ENCODE data around the gene SPSB4. TPM values are rescaled to one million over a fixed set of nuclear protein-coding genes. Genes with fewer than 3 reads are reported as not detected.

SPSB4 gene
- total and polyA plus RNA-seq, 4 donors, result 0.19 to 1.9 (median 0.87) TPM

- Histone ChIP-seq H3K36me3 (ENCODE audit: control insufficient read depth in 4 of 4, insufficient read depth in 3 of 4, low read depth in 1 of 4, low read length in 3 of 4) (no peaks in the 10 kb centered on the region), H3K4me3 (ENCODE audit: low read depth in 1 of 3, low read length in 3 of 3) (no peak overlapping the region), H3K27ac (ENCODE audit: low read depth in 1 of 2, low read length in 2 of 2) (no peak overlapping the region), H3K27me3 (ENCODE audit: control insufficient read depth in 4 of 4, insufficient read depth in 4 of 4, low read length in 3 of 4) (no peaks in the 10 kb centered on the region), H3K4me1 (ENCODE audit: control insufficient read depth in 4 of 4, insufficient read depth in 4 of 4, low read length in 3 of 4) (no peaks in the 10 kb centered on the region), H3K9ac (ENCODE audit: low read depth in 1 of 2, low read length in 2 of 2) (no peak overlapping the region), H3K9me3 (ENCODE audit: control insufficient read depth in 4 of 4, low read length in 3 of 4) (peaks cover 0 to 2% (median 0%) of the 10 kb centered on the region in 4 donors)
- TF ChIP-seq CTCF (IDR thresholded peaks at IDR 0.05; ENCODE audit: low read depth, low read length, missing input control) (no peak), HNF4G (IDR thresholded peaks at IDR 0.05) (no peak), RAD21 (IDR thresholded peaks at IDR 0.05) (no peak), JUND (IDR thresholded peaks at IDR 0.05) (no peak), MAX (IDR thresholded peaks at IDR 0.05) (no peak), ZBTB33 (IDR thresholded peaks at IDR 0.05) (no peak), TAF1 (conservative IDR thresholded peaks at IDR 0.05) (no peak), REST (IDR thresholded peaks at IDR 0.05) (no peak), ATF3 (IDR thresholded peaks at IDR 0.05) (no peak), EGR1 (IDR thresholded peaks at IDR 0.05; ENCODE audit: low read depth in 2 of 2) (no peak), NR2F2 (IDR thresholded peaks at IDR 0.05) (no peak), YY1 (IDR thresholded peaks at IDR 0.05) (no peak), GABPA (IDR thresholded peaks at IDR 0.05 in 1 of 2, conservative IDR thresholded peaks at IDR 0.05 in 1 of 2) (no peak), RXRA (IDR thresholded peaks at IDR 0.05) (no peak), FOXA2 (IDR thresholded peaks at IDR 0.05) (no peak), HNF4A (conservative IDR thresholded peaks at IDR 0.05) (no peak), SP1 (IDR thresholded peaks at IDR 0.05) (no peak)
- 85% methylated on average over 12 of the region's 12 CpGs for WGBS
- DNase-seq (ENCODE audit: low spot score), result no peak
Measured at GRCh38 chr3:141111364-141112155, 60.4 kb downstream of the SPSB4 start.

All from liver (tissue), 9 donors.